Measurements from ENCODE around the gene C19orf67.

Gene C19orf67

GRCh38 chr19:14081797-14082674 lies 3.5 kb downstream of the C19orf67 start:
- DNase-seq, result peak; percentile 60

- peak; percentile 100 for DNase-seq
Measured at GRCh38 chr19:14080887-14081796, 4.4 kb downstream of the C19orf67 start.

- no peak for DNase-seq
Measured at GRCh38 chr19:14078411-14078810, 7.2 kb downstream of the C19orf67 start.

GRCh38 chr19:14073925-14074838 lies 11.4 kb downstream of the C19orf67 start:
- no peak for DNase-seq

DNA sequence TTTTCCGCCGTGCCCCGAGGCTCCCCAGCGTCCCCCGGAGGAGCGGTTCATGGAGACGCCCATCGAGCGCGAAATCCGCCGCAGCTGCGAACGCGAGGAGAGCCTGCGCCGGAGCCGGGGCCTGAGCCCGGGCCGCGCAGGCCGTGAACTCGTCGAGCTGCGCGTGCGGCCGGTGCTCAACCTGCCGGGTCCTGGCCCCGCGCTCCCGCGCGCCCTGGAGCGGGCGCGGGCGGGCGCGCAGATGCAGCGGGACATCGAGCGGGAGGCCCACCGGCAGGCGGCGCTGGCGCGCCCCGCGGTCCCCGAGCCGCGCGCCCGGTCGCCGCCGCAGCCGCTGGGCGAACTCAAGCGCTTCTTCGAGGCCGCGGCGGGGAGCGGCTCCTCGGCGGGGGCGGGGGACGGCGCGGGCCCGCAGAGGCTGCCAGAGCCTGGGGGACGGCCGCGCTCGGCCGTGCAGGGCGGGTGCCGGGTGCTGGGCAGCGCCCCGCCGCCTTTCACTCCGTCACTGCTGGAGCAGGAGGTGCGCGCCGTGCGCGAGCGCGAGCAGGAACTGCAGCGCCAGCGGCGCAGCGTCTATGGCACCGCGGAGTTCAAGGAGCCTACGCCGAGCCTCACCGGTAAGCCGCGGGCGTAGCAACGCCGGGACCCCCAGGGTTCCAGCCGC lies 12.2 kb downstream of the C19orf67 start:
- peak; percentile 79 for DNase-seq

DNA sequence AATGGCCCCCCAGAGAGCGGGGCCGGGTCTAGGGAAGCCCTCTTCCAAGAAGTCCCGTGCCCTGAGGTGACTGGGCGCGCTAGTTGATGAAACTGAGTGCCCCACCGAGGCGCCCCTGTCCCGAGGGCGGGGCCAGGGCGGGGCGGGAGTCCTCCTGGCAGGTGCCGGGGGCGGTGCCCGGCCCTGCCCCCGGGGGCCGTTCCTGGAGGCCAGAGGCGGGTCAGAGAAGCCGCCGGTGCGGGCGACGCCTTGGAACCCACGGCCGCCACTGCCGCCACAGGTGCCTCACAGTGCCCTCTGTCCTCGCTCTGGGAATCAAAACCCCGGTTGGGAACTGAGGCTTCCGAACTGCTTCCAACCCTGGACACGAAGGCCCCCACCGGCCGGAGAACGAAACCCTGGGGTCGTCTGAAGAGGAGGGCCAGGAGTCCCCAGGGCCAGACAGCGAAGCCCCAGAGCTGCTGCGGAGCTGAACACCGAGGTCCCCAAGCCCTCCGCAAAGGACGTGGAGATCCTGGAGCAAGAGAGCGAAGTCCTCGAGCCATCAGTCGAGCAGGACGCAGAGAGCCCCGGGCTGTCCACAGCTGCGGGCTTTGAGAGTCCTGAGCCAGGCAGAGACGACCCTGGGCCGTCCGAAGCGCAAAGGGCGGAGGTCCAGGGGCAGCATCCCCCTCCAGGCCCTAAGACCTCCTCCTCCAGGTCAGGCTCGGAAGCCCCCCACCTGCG lies 12.9 kb downstream of the C19orf67 start, which contains the start of gene MISP3:
TSS of gene MISP3 (plus strand) at position 252 of the 726 bp plus-strand sequence. CDS start 524 bp downstream, outside the sequence.
- peak; percentile 37 for DNase-seq

- DNase-seq, result no peak
Measured at GRCh38 chr19:14070268-14071050, 15.1 kb downstream of the C19orf67 start.

GRCh38 chr19:14066134-14066533 lies 19.4 kb downstream of the C19orf67 start:
- DNase-seq, result no peak

- no peak for DNase-seq
Measured at GRCh38 chr19:14063105-14063504, 22.5 kb downstream of the C19orf67 start.

DNA sequence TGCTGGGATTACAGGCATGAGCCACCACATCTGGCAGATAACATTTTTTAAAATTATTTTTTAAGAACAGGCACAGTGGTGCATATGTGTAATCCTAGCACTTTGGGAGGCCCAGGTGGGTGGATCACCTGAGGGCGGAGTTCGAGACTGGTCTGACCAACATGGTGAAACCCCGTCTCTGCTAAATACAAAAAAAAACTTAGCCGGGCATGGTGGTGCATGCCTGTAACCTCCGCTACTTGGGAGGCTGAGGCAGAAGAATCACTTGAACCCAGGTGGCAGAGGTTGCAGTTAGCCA lies 23.1 kb downstream of the C19orf67 start:
- DNase-seq, result no peak

- DNase-seq, result no peak
Measured at GRCh38 chr19:14061751-14062557, 23.6 kb downstream of the C19orf67 start, which contains the start of gene PALM3. Gene PALM3, minus strand, starts transcription at chr19:14062076. Its CDS starts 96 bp downstream, at chr19:14061980.

DNA sequence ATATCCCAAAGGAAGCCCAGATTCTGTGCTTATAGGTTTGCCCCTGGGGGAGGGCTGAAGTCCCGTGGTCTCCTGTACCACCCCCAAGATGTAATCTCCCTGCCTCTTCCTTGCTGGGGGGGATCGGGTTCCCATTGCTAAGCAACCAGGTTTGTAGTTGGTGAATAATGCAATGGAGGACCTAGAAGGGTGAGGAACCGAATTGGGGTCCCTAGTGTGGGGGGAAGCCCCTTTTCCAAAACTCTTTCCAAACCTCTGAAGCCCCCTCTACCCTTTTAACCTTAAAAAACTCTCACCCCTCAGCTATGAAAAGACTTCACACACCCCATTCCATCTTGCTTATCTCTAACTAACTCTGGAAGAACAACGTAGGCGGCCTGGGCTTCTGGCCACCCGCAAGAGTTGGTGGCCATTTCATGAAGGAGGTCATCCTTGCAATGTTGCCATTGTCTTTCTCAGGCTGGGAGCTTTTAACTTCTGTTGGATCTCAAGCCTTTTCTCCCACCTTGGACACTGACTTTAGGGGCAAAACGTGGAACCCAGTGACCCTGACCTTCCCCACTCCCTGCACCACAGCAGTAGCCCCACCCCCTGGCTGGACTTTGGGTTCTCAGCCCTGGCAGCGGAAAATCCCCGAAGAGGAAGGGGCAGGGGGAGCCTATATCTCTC lies 24.4 kb downstream of the C19orf67 start:
- DNase-seq, result no peak

DNA sequence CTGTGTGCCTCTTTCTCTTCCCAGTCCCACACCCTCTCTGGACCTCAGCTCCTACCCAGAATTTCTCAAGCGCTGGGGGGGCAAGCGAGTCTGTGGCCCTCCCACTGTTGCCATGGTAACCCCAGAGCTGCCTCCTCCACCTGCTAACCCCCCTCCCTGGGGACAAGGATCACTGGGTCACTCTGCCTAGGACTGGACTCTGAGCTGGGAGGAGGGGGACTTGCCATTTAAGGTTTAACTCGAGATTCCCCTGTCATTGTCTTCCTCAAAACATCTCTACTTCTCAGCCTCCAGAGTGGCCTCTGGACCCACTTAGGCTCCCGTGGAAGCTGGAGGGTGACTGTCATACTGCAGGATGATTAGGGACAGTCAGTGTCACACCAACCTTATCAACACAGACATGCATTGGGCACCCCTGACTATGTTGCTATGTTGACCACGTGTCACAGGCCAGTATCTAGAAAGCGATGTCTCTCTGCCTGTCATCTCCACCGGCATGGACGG lies 25.9 kb downstream of the C19orf67 start:
- no peak for DNase-seq

DNA sequence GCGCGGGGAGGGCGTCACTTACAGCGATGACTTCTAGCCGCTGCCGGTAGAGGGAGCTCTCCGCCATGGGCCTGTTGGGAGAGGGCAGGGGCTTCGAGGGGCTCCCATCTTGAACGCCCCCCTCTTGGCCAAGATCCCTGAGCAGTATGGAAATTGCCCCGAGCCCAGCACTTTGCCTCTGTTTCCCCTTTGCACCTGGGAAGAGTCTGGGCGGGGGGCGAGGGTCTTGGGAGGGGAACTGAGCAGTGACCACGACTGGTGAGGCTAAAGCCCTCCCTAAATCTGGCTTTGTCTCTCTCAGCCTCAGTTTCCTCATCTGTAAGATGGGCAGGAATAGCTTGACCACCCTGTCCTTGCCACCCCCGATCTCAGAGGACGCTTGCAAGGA lies 26.5 kb downstream of the C19orf67 start:
- peak; percentile 55 for DNase-seq

GRCh38 chr19:14058182-14059092 lies 27.1 kb downstream of the C19orf67 start:
- no peak for DNase-seq

DNA sequence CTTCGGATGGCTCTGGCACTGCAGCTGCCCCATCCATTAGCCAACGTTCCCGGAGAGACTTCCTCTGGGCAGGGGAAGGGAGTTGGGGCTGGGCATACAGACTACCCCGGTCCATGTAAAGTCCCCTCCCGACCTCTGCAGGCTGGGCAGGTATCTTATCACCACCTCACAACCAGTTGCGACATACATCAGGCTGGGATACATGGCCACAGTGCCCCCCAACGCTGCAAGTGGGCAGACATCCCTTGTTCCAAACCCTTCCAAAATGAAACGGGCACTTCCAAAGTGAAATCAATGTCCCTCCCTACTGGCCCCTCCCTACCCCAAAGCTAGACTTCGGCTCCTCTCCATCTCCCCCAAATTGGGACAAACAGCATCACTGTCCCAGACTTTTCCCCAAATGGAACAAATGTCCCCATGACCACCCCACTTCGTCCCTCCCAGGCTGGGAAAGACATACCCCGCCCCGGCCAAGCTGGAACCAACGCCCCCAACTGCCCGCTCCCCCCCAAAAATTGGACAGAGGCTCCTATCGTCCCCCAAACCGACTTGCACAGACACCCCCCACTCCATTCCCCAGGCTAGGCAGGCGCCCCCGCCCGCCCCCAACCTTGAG lies 28.7 kb downstream of the C19orf67 start:
- DNase-seq, result no peak

GRCh38 chr19:14056069-14056666 lies 29.4 kb downstream of the C19orf67 start:
- no peak for DNase-seq
